ENCODE results near the gene PSENEN.

DNA sequence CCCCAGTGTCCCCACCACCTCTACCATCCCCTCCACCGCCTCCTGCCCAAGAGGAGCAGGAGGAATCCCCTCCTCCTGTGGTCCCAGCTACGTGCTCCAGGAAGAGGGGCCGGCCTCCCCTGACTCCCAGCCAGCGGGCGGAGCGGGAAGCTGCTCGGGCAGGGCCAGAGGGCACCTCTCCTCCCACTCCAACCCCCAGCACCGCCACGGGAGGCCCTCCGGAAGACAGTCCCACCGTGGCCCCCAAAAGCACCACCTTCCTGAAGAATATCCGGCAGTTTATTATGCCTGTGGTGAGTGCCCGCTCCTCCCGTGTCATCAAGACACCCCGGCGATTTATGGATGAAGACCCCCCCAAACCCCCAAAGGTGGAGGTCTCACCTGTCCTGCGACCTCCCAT lies 24.8 kb upstream of the PSENEN start:
- TF ChIP-seq, protein P1, sequence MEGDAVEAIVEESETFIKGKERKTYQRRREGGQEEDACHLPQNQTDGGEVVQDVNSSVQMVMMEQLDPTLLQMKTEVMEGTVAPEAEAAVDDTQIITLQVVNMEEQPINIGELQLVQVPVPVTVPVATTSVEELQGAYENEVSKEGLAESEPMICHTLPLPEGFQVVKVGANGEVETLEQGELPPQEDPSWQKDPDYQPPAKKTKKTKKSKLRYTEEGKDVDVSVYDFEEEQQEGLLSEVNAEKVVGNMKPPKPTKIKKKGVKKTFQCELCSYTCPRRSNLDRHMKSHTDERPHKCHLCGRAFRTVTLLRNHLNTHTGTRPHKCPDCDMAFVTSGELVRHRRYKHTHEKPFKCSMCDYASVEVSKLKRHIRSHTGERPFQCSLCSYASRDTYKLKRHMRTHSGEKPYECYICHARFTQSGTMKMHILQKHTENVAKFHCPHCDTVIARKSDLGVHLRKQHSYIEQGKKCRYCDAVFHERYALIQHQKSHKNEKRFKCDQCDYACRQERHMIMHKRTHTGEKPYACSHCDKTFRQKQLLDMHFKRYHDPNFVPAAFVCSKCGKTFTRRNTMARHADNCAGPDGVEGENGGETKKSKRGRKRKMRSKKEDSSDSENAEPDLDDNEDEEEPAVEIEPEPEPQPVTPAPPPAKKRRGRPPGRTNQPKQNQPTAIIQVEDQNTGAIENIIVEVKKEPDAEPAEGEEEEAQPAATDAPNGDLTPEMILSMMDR (IDR thresholded peaks at IDR 0.05) = no peak
- TF ChIP-seq EP300 (IDR thresholded peaks at IDR 0.05; ENCODE audit: low read depth) (no peak), POLR2AphosphoS5 (IDR thresholded peaks at IDR 0.05) (no peak)
